KG1 (cell line): Measurements from ENCODE around the gene ADAMTSL2.

Experiments
- DNase-seq: peaks from one replicate; lab custom pipeline; 2025; lab: John Stamatoyannopoulos, UW

The ADAMTSL2 gene

GRCh38 chr9:133589454-133590227 is 55.1 kb downstream of the ADAMTSL2 start:
- DNase-seq: no peak

GRCh38 chr9:133590231-133590855 is 55.8 kb downstream of the ADAMTSL2 start:
- no peak for DNase-seq

GRCh38 chr9:133591116-133591910 is 56.8 kb downstream of the ADAMTSL2 start:
- DNase-seq: no peak

GRCh38 chr9:133591985-133592384 is 57.5 kb downstream of the ADAMTSL2 start:
- DNase-seq: no peak

GRCh38 chr9:133592731-133593409 is 58.4 kb downstream of the ADAMTSL2 start:
- DNase-seq: no peak

GRCh38 chr9:133593587-133594253 is 59.2 kb downstream of the ADAMTSL2 start:
- no peak for DNase-seq

- no peak for DNase-seq
Measured at GRCh38 chr9:133594310-133594709, 59.8 kb downstream of the ADAMTSL2 start.

GRCh38 chr9:133595910-133596309 is 61.4 kb downstream of the ADAMTSL2 start:
- no peak for DNase-seq

GRCh38 chr9:133597316-133597957 is 62.9 kb downstream of the ADAMTSL2 start:
- no peak for DNase-seq

- no peak for DNase-seq
Measured at GRCh38 chr9:133598978-133599377, 64.5 kb downstream of the ADAMTSL2 start.

GRCh38 chr9:133599470-133600173 is 65.1 kb downstream of the ADAMTSL2 start:
- no peak for DNase-seq

- DNase-seq: no peak
Measured at GRCh38 chr9:133600739-133601138, 66.2 kb downstream of the ADAMTSL2 start.

GRCh38 chr9:133601746-133602145 is 67.2 kb downstream of the ADAMTSL2 start:
- DNase-seq: no peak

- no peak for DNase-seq
Measured at GRCh38 chr9:133602277-133602676, 67.8 kb downstream of the ADAMTSL2 start.

GRCh38 chr9:133603135-133603927 is 68.8 kb downstream of the ADAMTSL2 start:
- DNase-seq: no peak

- no peak for DNase-seq
Measured at GRCh38 chr9:133604214-133604613, 69.7 kb downstream of the ADAMTSL2 start.

- no peak for DNase-seq
Measured at GRCh38 chr9:133604856-133605255, 70.4 kb downstream of the ADAMTSL2 start.

- no peak for DNase-seq
Measured at GRCh38 chr9:133605446-133605845, 70.9 kb downstream of the ADAMTSL2 start.

GRCh38 chr9:133605856-133606707 is 71.6 kb downstream of the ADAMTSL2 start:
- DNase-seq: no peak
